PFSK-1 (cell line): ENCODE results near the gene NCSTN.

Experiments used
- FOXP2 ChIP-seq: optimal IDR thresholded peaks from 2 replicates; pipeline ENCODE3; 2011; ENCODE audit warnings: borderline replicate concordance, control low read depth, inconsistent platforms; ENCODE audit not compliant: insufficient read depth; ENCODE audit errors: extremely low read length, extremely low read depth
- POLR2AphosphoS5 ChIP-seq: IDR thresholded peaks from 2 replicates; pipeline ENCODE4 v1.6.1; 2012; ENCODE audit warnings: low read depth, mild to moderate bottlenecking, control low read depth, low read length, moderate library complexity
- SIN3A ChIP-seq: IDR thresholded peaks from 2 replicates; pipeline ENCODE4 v1.6.1; 2012; ENCODE audit warnings: mild to moderate bottlenecking, low read length, moderate library complexity, borderline replicate concordance; ENCODE audit not compliant: insufficient read depth
- TAF1 ChIP-seq: IDR thresholded peaks from 2 replicates; pipeline ENCODE4 v1.6.1; 2012; ENCODE audit warnings: low read length, control low read depth, borderline replicate concordance; ENCODE audit not compliant: insufficient read depth
- TF ChIP-seq, protein P1 (sequence below), 2 experiments: IDR thresholded peaks; 2 replicates each; pipeline versions ENCODE4 v1.6.1 to v1.8.0; 2011 to 2012; ENCODE audit warnings: low read depth in 2 of 2, low read length in 2 of 2, control low read depth in 1 of 2, inconsistent platforms in 1 of 2, mild to moderate bottlenecking in 1 of 2, moderate library complexity in 1 of 2; ENCODE audit not compliant: insufficient read depth in 1 of 2

Gene NCSTN

DNA sequence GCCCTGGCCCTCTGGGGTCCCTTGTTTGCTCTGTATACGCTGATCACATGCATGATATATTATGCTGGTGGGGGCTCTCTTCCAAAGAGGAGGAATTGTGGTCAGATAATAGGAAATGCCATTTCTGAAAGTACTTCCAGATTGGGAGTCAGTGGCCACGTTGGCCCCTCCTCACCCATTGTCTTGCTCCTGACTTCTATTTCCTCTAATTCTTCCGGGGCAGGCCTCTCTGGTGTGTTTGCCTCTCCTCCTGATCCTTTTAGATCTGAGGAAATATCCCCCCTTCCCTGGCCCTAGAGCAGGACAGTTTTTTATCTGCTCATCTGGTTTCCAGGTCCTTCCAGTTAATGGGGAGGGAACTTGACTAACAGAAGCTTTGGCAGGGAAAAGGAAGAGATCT, 60.1 kb downstream of the NCSTN start:
- TF ChIP-seq TAF1 = no peak
- TF ChIP-seq, protein P1, sequence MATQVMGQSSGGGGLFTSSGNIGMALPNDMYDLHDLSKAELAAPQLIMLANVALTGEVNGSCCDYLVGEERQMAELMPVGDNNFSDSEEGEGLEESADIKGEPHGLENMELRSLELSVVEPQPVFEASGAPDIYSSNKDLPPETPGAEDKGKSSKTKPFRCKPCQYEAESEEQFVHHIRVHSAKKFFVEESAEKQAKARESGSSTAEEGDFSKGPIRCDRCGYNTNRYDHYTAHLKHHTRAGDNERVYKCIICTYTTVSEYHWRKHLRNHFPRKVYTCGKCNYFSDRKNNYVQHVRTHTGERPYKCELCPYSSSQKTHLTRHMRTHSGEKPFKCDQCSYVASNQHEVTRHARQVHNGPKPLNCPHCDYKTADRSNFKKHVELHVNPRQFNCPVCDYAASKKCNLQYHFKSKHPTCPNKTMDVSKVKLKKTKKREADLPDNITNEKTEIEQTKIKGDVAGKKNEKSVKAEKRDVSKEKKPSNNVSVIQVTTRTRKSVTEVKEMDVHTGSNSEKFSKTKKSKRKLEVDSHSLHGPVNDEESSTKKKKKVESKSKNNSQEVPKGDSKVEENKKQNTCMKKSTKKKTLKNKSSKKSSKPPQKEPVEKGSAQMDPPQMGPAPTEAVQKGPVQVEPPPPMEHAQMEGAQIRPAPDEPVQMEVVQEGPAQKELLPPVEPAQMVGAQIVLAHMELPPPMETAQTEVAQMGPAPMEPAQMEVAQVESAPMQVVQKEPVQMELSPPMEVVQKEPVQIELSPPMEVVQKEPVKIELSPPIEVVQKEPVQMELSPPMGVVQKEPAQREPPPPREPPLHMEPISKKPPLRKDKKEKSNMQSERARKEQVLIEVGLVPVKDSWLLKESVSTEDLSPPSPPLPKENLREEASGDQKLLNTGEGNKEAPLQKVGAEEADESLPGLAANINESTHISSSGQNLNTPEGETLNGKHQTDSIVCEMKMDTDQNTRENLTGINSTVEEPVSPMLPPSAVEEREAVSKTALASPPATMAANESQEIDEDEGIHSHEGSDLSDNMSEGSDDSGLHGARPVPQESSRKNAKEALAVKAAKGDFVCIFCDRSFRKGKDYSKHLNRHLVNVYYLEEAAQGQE (IDR thresholded peaks at IDR 0.05; ENCODE audit: insufficient read depth in 1 of 2, low read depth in 2 of 2, low read length in 2 of 2) = no peak
- TF ChIP-seq FOXP2 = no peak
- TF ChIP-seq POLR2AphosphoS5 = no peak
- no peak for TF ChIP-seq SIN3A

- TF ChIP-seq SIN3A (no peak), TAF1 (no peak), POLR2AphosphoS5 (no peak), FOXP2 (no peak)
- TF ChIP-seq, protein P1 (IDR thresholded peaks at IDR 0.05; ENCODE audit: insufficient read depth in 1 of 2, low read depth in 2 of 2, low read length in 2 of 2) = no peak
Measured at GRCh38 chr1:160404094-160404493, 60.9 kb downstream of the NCSTN start.

DNA sequence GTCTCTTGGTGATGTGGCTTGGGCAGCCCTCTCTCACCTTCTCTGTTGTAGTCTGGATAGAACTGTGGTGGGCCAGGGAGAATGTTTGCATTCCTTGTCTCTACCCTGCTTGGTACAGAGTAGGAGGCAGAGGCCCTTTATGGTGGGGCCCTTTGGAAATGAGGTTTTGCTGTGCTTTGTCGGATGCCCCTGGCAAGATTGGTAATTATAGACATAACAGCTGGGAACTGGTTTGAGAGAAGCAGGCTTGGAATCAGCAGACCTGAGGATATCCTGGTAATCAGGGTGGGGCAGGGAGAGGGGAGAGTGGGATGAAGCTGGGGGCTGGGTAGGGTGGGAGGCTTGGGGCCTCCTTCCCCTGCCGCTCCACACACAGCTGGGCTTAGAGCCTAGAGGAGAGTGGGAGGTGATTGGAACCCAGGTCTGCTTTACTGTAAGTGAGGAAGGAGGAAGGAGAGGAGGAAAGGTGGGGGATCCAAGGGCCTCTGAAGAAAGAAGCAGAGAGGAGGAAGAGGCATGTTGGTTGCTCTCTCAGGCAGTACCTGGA, 62.2 kb downstream of the NCSTN start:
- TF ChIP-seq TAF1 = no peak
- TF ChIP-seq, protein P1 (IDR thresholded peaks at IDR 0.05; ENCODE audit: insufficient read depth in 1 of 2, low read depth in 2 of 2, low read length in 2 of 2) = no peak
- TF ChIP-seq SIN3A = no peak
- TF ChIP-seq POLR2AphosphoS5 = no peak
- TF ChIP-seq FOXP2 = no peak

DNA sequence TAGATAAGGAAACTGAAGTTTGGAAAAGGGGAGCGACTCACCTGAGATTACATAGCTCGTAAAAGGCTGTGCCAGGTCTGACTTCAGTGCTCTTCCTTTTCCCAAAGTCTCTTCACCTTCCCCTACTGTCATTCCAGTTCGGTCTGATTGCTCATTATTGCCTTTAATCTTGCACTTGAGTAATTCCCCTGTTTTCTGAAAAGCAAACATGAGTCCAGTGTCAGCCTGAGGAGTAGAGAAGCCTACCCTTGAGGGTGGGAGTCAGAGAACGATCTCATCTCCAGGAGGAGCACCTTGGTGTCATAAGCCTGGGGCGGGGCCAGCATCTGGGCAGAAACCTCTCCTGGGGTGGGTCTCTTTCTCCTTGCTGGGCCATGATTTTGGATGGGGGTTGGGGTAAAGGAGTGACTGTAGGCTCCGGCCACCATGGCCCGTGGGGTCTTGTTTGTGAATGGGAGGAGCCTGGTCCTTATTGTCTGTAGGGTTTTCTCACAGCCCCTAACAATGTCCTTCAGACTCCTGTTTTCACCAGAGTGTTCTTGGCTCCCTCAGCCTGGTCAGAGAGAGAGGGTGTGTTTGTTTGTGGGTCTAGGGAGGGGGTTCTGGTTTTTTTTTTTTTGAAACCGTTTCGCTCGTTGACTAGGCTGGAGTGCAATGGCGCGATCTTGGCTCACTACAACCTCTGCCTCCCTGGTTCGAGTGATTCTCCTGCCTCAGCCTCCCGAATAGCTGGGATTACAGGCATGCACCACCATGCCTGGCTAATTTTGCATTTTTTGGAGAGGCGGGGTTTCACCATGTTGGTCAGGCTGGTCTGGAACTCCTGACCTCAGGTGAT, 63.2 kb downstream of the NCSTN start:
- TF ChIP-seq POLR2AphosphoS5 = no peak

GRCh38 chr1:160407839-160408801, 64.9 kb downstream of the NCSTN start:
- no peak for TF ChIP-seq SIN3A
- TF ChIP-seq FOXP2 = no peak
- TF ChIP-seq POLR2AphosphoS5 = no peak
- TF ChIP-seq, protein P1 (IDR thresholded peaks at IDR 0.05; ENCODE audit: insufficient read depth in 1 of 2, low read depth in 2 of 2, low read length in 2 of 2) = no peak
- TF ChIP-seq TAF1 = no peak
